OCI-LY7 (cell line): Measurements from ENCODE around the gene GAL.

ENCODE experiments used
- CTCF ChIP-seq: fragments of 200-600 bp; sonication (generic); conservative IDR thresholded peaks from 2 replicates; pipeline ENCODE4 v1.5.1; 2014; ENCODE audit warnings: mild to moderate bottlenecking, antibody characterized with exemption, low read length, moderate library complexity, mixed read lengths
- EZH2phosphoT487 ChIP-seq: fragments of 200-600 bp; sonication (generic); IDR thresholded peaks from 2 replicates; pipeline ENCODE4 v1.6.1; 2018; ENCODE audit warnings: low read depth, borderline replicate concordance, mild to moderate bottlenecking, mixed run types, antibody characterized with exemption, low read length, moderate library complexity, mixed read lengths

- TF ChIP-seq CTCF (no peak), EZH2phosphoT487 (no peak)
These were observed 6.9 kb upstream of the GAL start for GRCh38 chr11:68677432-68677831.
